Smooth muscle cell (in vitro differentiated cells): ENCODE measurements around the gene DOK3. TPM values are rescaled to one million over a fixed set of nuclear protein-coding genes. Genes with fewer than 3 reads are reported as not detected.

ENCODE experiments used
- DNase-seq: peaks from one replicate; lab custom pipeline; 2025; ENCODE audit not compliant: unreplicated experiment; lab: John Stamatoyannopoulos, UW
- H2AFZ ChIP-seq: fragments of 200-600 bp; sonication (generic); 2 replicates; pipeline ENCODE4 v1.6.0; 2016; ENCODE audit warnings: antibody characterized with exemption, low read depth, mild to moderate bottlenecking
- H3F3A ChIP-seq: fragments of 200-600 bp; sonication (generic); 2 replicates; pipeline ENCODE4 v1.6.0; 2017; ENCODE audit warnings: antibody characterized with exemption, low read depth
- H3K27ac ChIP-seq: fragments of 200-600 bp; sonication (generic); 2 replicates; pipeline ENCODE4 v1.5.1; 2016; ENCODE audit warnings: low read depth, mild to moderate bottlenecking
- H3K27me3 ChIP-seq: fragments of 200-600 bp; sonication (generic); 2 replicates; pipeline ENCODE4 v1.6.1; 2016; ENCODE audit warnings: low read depth, mild to moderate bottlenecking
- H3K36me3 ChIP-seq: fragments of 200-600 bp; sonication (generic); 2 replicates; pipeline ENCODE4 v1.5.1; 2016; ENCODE audit warnings: low read depth
- H3K4me1 ChIP-seq: fragments of 200-600 bp; sonication (generic); 2 replicates; pipeline ENCODE4 v1.5.1; 2016; ENCODE audit warnings: low read depth
- H3K4me2 ChIP-seq: fragments of 200-600 bp; sonication (generic); 2 replicates; pipeline ENCODE4 v1.6.0; 2016; ENCODE audit warnings: mild to moderate bottlenecking
- H3K4me3 ChIP-seq: fragments of 200-600 bp; sonication (generic); 2 replicates; pipeline ENCODE4 v1.5.1; 2016; ENCODE audit warnings: mild to moderate bottlenecking
- H3K79me2 ChIP-seq: fragments of 200-600 bp; sonication (generic); 2 replicates; pipeline ENCODE4 v1.6.0; 2016; ENCODE audit warnings: low read depth, mild to moderate bottlenecking
- H3K9ac ChIP-seq: fragments of 200-600 bp; sonication (generic); 2 replicates; pipeline ENCODE4 v1.6.0; 2016; ENCODE audit warnings: low read depth
- H3K9me3 ChIP-seq: fragments of 200-600 bp; sonication (generic); replicated peaks from 2 replicates; pipeline ENCODE4 v1.5.1; 2016; ENCODE audit warnings: low read depth
- H4K20me1 ChIP-seq: fragments of 200-600 bp; sonication (generic); 2 replicates; pipeline ENCODE4 v1.6.0; 2016; ENCODE audit warnings: low read depth
- WGBS: methylation state at CpG from one replicate; pipeline ENCODE4 v1.1.7; 2016; ENCODE audit warnings: low lambda C conversion rate; 5-methylcytosine and 5-hydroxymethylcytosine counted together
- polyA plus RNA-seq: library from polyadenylated mRNA; unstranded; fragments of >200 nt; fragmentation: Nextera tagmentation; extraction: Ambion mirVana; gene quantifications from 2 replicates; pipeline ENCODE4 v1.2.1, GENCODE V29; 2016
- total RNA-seq: library from RNA; depleted of rRNA; stranded (reverse); fragments of >200 nt; gene quantifications from 2 replicates; pipeline ENCODE4 v1.2.3, GENCODE V29; 2014
- TF ChIP-seq, protein P1 (sequence below): fragments of 200-600 bp; sonication (generic); IDR thresholded peaks from 2 replicates; pipeline ENCODE4 v1.5.1; 2017; ENCODE audit warnings: borderline replicate concordance, mild to moderate bottlenecking, antibody characterized with exemption; ENCODE audit not compliant: insufficient read depth, poor library complexity, severe bottlenecking

The DOK3 gene
- total and polyA plus RNA-seq, 2 experiments from 2014 or later, result 0.58 to 1.4 TPM

GRCh38 chr5:177482359-177482795 is 27.2 kb downstream of the DOK3 start:
- Histone ChIP-seq H3K27ac (no peak overlapping the region), H3K4me2 (no peak overlapping the region), H3K36me3 (no peaks in the 10 kb centered on the region), H3K79me2 (peaks cover 5% of the 10 kb centered on the region), H3K9me3 (no peaks in the 10 kb centered on the region), H2AFZ (no peak overlapping the region), H4K20me1 (peaks cover 88% of the 10 kb centered on the region), H3K4me1 (peaks cover 2% of the 10 kb centered on the region), H3F3A (peaks cover 58% of the 10 kb centered on the region), H3K27me3 (no peaks in the 10 kb centered on the region), H3K9ac (no peak overlapping the region), H3K4me3 (no peak overlapping the region)
- WGBS, result 96% methylated on average over 10 of the region's 10 CpGs
- TF ChIP-seq, protein P1, sequence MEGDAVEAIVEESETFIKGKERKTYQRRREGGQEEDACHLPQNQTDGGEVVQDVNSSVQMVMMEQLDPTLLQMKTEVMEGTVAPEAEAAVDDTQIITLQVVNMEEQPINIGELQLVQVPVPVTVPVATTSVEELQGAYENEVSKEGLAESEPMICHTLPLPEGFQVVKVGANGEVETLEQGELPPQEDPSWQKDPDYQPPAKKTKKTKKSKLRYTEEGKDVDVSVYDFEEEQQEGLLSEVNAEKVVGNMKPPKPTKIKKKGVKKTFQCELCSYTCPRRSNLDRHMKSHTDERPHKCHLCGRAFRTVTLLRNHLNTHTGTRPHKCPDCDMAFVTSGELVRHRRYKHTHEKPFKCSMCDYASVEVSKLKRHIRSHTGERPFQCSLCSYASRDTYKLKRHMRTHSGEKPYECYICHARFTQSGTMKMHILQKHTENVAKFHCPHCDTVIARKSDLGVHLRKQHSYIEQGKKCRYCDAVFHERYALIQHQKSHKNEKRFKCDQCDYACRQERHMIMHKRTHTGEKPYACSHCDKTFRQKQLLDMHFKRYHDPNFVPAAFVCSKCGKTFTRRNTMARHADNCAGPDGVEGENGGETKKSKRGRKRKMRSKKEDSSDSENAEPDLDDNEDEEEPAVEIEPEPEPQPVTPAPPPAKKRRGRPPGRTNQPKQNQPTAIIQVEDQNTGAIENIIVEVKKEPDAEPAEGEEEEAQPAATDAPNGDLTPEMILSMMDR, result no peak
- DNase-seq, result no peak

- Histone ChIP-seq H3K27ac (peak overlapping the region; percentile 71), H3K4me2 (peak overlapping the region; percentile 15), H2AFZ (no peak overlapping the region), H3K4me1 (peaks cover under 1% of the 10 kb centered on the region), H3F3A (peaks cover 55% of the 10 kb centered on the region), H3K27me3 (no peaks in the 10 kb centered on the region), H3K9ac (no peak overlapping the region), H4K20me1 (peaks cover 62% of the 10 kb centered on the region), H3K9me3 (no peaks in the 10 kb centered on the region), H3K36me3 (no peaks in the 10 kb centered on the region), H3K79me2 (no peaks in the 10 kb centered on the region), H3K4me3 (no peak overlapping the region)
- DNase-seq, result no peak
- TF ChIP-seq, protein P1, result no peak
- WGBS, result 77% methylated on average over 14 of the region's 14 CpGs
Observed at GRCh38 chr5:177479774-177480173, 29.9 kb downstream of the DOK3 start.

GRCh38 chr5:177478711-177479646 is 30.6 kb downstream of the DOK3 start:
- Histone ChIP-seq H3K27me3 (no peaks in the 10 kb centered on the region), H3F3A (peaks cover 56% of the 10 kb centered on the region), H3K27ac (peak overlapping the region; percentile 71), H4K20me1 (peaks cover 54% of the 10 kb centered on the region), H3K4me2 (peak overlapping the region; percentile 15), H3K9ac (no peak overlapping the region), H3K36me3 (no peaks in the 10 kb centered on the region), H2AFZ (no peak overlapping the region), H3K79me2 (no peaks in the 10 kb centered on the region), H3K4me1 (peaks cover 2% of the 10 kb centered on the region), H3K4me3 (no peak overlapping the region), H3K9me3 (no peaks in the 10 kb centered on the region)
- WGBS, result 42% methylated on average over 18 of the region's 18 CpGs
- no peak for DNase-seq
- TF ChIP-seq, protein P1, result no peak
